HepG2 (cell line): ENCODE measurements around the gene ANTXR1. TPM values are rescaled to one million over a fixed set of nuclear protein-coding genes. Genes with fewer than 3 reads are reported as not detected.

Source experiments
- HDAC1 ChIP-seq: sonication (generic); formaldehyde crosslinking; IDR thresholded peaks from 2 replicates; pipeline ENCODE4 v1.5.1; 2020; ENCODE audit warnings: mild to moderate bottlenecking, missing genetic modification reagents
- MED8 ChIP-seq: sonication (generic); formaldehyde crosslinking; IDR thresholded peaks from 2 replicates; pipeline ENCODE4 v1.8.1; 2023; ENCODE audit warnings: mild to moderate bottlenecking, missing genetic modification reagents; ENCODE audit not compliant: insufficient replicate concordance
- MTA1 ChIP-seq: sonication (generic); formaldehyde crosslinking; IDR thresholded peaks from 2 replicates; pipeline ENCODE4 v1.4.0; 2020; ENCODE audit warnings: missing genetic modification reagents, mild to moderate bottlenecking, borderline replicate concordance
- NR2F2 ChIP-seq: IDR thresholded peaks from 2 replicates; pipeline ENCODE4 v1.6.1; 2012; ENCODE audit warnings: low read depth, inconsistent platforms, borderline replicate concordance
- PHF20 ChIP-seq: sonication (generic); formaldehyde crosslinking; IDR thresholded peaks from 2 replicates; pipeline ENCODE4 v1.5.0; 2020; ENCODE audit warnings: mild to moderate bottlenecking, missing genetic modification reagents
- POLR2A ChIP-seq, 2 experiments: IDR thresholded peaks; 2 replicates each; pipeline ENCODE4 v1.6.1; 2011; ENCODE audit warnings: low read depth in 2 of 2, low read length in 2 of 2, mild to moderate bottlenecking in 1 of 2, moderate library complexity in 1 of 2; ENCODE audit not compliant: insufficient read depth in 1 of 2
- PPARG ChIP-seq: conservative IDR thresholded peaks from 2 replicates; pipeline ENCODE4 v1.6.1; 2016; ENCODE audit warnings: missing biosample characterization, missing genetic modification reagents
- RAD21 ChIP-seq: fragments of 450-650 bp; formaldehyde crosslinking; IDR thresholded peaks from 2 replicates; pipeline ENCODE4 v1.5.0; 2020; ENCODE audit warnings: mild to moderate bottlenecking
- SCMH1 ChIP-seq: sonication (generic); formaldehyde crosslinking; IDR thresholded peaks from 2 replicates; pipeline ENCODE4 v1.9.0; 2021; ENCODE audit warnings: missing genetic modification reagents, mild to moderate bottlenecking, borderline replicate concordance
- SIX1 ChIP-seq: sonication (generic); formaldehyde crosslinking; IDR thresholded peaks from 2 replicates; pipeline ENCODE4 v1.4.0; 2020; ENCODE audit warnings: missing genetic modification reagents, borderline replicate concordance
- SRSF4 ChIP-seq: fragments of 200-400 bp; formaldehyde crosslinking; IDR thresholded peaks from one replicate; pipeline ENCODE4 v1.6.1; 2018; ENCODE audit warnings: mild to moderate bottlenecking, low read depth, low read length, moderate library complexity; ENCODE audit not compliant: poor library complexity, severe bottlenecking
- THRA ChIP-seq: sonication (generic); formaldehyde crosslinking; IDR thresholded peaks from 2 replicates; pipeline ENCODE4 v1.4.0; 2020; ENCODE audit warnings: missing genetic modification reagents, borderline replicate concordance
- ZBTB20 ChIP-seq: sonication (generic); formaldehyde crosslinking; IDR thresholded peaks from 2 replicates; pipeline ENCODE4 v1.8.1; 2023; ENCODE audit warnings: missing genetic modification reagents, low read depth, mild to moderate bottlenecking, borderline replicate concordance
- ZNF18 ChIP-seq: sonication (generic); formaldehyde crosslinking; IDR thresholded peaks from 2 replicates; pipeline ENCODE4 v1.8.0; 2022; ENCODE audit warnings: mild to moderate bottlenecking, missing genetic modification reagents; ENCODE audit not compliant: insufficient replicate concordance
- ZNF318 ChIP-seq: sonication (generic); formaldehyde crosslinking; IDR thresholded peaks from 2 replicates; pipeline ENCODE4 v1.4.0; 2020; ENCODE audit warnings: mild to moderate bottlenecking, missing genetic modification reagents
- ZNF331 ChIP-seq: sonication (generic); formaldehyde crosslinking; IDR thresholded peaks from 2 replicates; pipeline ENCODE4 v1.4.0; 2020; ENCODE audit warnings: missing genetic modification reagents
- ZNF33A ChIP-seq: sonication (generic); formaldehyde crosslinking; IDR thresholded peaks from 2 replicates; pipeline ENCODE4 v1.5.1; 2020; ENCODE audit warnings: missing genetic modification reagents, mild to moderate bottlenecking, moderate library complexity, borderline replicate concordance
- ZNF652 ChIP-seq: IDR thresholded peaks from 2 replicates; pipeline ENCODE4 v1.6.1; 2016; ENCODE audit warnings: low read depth, borderline replicate concordance
- polyA plus RNA-seq, 8 experiments: library from polyadenylated mRNA; depleted of rRNA in 3 of 8; stranded (reverse) in 7 of 8; unstranded in 1 of 8; fragments of >200 nt; fragmentation: Illumina TruSeq in 4 of 8; extraction: Trizol in 4 of 8; gene quantifications; 2 replicates each; pipeline versions ENCODE4 v1.2.1 to v1.2.3, GENCODE V29; 2011 to 2016; ENCODE audit warnings: low read depth in 4 of 8, missing spikeins in 1 of 8, mixed read lengths in 1 of 8; ENCODE audit not compliant: insufficient read depth in 1 of 8
- total RNA-seq, 5 experiments: library from RNA; depleted of rRNA; stranded (reverse); fragments of >200 nt; fragmentation: Illumina TruSeq; extraction: Trizol; gene quantifications; 2 replicates each; pipeline ENCODE4 v1.2.3, GENCODE V29; 2016; ENCODE audit warnings: low read depth in 1 of 5

ANTXR1 gene
- total and polyA plus RNA-seq, 2 of the 13 experiments (the other 11 are each of a cell fraction or from before 2014, with no cell fraction given) = 4.5 to 12.7 TPM

- TF ChIP-seq ZNF18 (no peak), THRA (CRISPR knock-in tag) (peak; percentile 93), HDAC1 (0 out of 2 replicates have a peak, but pooled peaks have one; percentile 5), MTA1 (CRISPR knock-in tag) (peak; percentile 77; the same call in 1 of the 2 replicates), ZNF318 (no peak), SCMH1 (CRISPR knock-in tag) (no peak), ZNF331 (CRISPR knock-in tag) (no peak), SRSF4 (no peak), ZBTB20 (peak; percentile 51; the same call in 1 of the 2 replicates), PHF20 (peak; percentile 48), ZNF33A (no peak), MED8 (CRISPR knock-in tag) (no peak), SIX1 (CRISPR knock-in tag) (peak; percentile 84; the same call in 1 of the 2 replicates), PPARG (CRISPR knock-in tag) (no peak), ZNF652 (no peak), RAD21 (CRISPR knock-in tag) (peak; percentile 35), POLR2A (IDR thresholded peaks at IDR 0.05; ENCODE audit: insufficient read depth in 1 of 2, low read depth in 2 of 2, low read length in 2 of 2) (peak; percentile 25 to 32; a peak in 1 of 4 replicates), NR2F2 (no peak)
Measured at GRCh38 chr2:69013142-69013839, at the start of gene ANTXR1 (continued).
